Vagina (tissue), 2 donors: ENCODE results near the gene MED7.

Source experiments
- POLR2A ChIP-seq, 2 donors: fragments of 450-650 bp; IDR thresholded peaks; one replicate each; pipeline ENCODE4 v1.6.1; 2017; ENCODE audit warnings: antibody characterized with exemption in 2 of 2, mild to moderate bottlenecking in 2 of 2, moderate library complexity in 2 of 2
- POLR2AphosphoS5 ChIP-seq, 2 donors: sonication (generic); formaldehyde crosslinking; IDR thresholded peaks; one replicate each; pipeline ENCODE4 v1.9.0; 2017; ENCODE audit warnings: antibody characterized with exemption in 2 of 2, mild to moderate bottlenecking in 2 of 2, low read depth in 1 of 2; ENCODE audit not compliant: insufficient read depth in 1 of 2
- TF ChIP-seq, protein P1 (sequence below), 3 experiments: fragments of 450-650 bp in 2 of 3; fragments of 200-600 bp in 1 of 3; sonication (generic) in 1 of 3; IDR thresholded peaks; one replicate each; pipeline ENCODE4 v1.5.1; 2017 to 2019; ENCODE audit warnings: antibody characterized with exemption in 3 of 3, mild to moderate bottlenecking in 2 of 3, moderate library complexity in 2 of 3

DNA sequence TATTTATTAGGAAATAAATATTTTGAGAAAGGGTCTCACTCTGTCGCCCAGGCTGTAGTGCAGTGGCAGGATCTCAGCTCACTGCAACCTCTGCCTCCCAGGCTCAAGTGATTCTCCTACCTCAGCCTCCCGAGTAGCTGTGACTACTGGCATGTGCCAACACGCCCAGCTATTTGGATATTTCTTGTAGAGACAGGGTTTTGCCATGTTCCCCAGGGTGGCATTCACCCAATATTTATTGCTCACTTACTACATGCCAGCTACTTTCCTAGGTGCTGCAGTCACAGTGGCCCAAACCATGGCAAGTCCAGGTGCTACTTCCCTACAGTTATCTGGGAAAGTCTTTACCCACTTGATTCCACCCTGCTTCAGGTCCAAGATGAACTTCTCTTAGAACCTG is 8.3 kb upstream of the MED7 start:
- no peak for TF ChIP-seq POLR2A (IDR thresholded peaks at IDR 0.05)
- TF ChIP-seq, protein P1, sequence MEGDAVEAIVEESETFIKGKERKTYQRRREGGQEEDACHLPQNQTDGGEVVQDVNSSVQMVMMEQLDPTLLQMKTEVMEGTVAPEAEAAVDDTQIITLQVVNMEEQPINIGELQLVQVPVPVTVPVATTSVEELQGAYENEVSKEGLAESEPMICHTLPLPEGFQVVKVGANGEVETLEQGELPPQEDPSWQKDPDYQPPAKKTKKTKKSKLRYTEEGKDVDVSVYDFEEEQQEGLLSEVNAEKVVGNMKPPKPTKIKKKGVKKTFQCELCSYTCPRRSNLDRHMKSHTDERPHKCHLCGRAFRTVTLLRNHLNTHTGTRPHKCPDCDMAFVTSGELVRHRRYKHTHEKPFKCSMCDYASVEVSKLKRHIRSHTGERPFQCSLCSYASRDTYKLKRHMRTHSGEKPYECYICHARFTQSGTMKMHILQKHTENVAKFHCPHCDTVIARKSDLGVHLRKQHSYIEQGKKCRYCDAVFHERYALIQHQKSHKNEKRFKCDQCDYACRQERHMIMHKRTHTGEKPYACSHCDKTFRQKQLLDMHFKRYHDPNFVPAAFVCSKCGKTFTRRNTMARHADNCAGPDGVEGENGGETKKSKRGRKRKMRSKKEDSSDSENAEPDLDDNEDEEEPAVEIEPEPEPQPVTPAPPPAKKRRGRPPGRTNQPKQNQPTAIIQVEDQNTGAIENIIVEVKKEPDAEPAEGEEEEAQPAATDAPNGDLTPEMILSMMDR (IDR thresholded peaks at IDR 0.05) = no peak
- TF ChIP-seq POLR2AphosphoS5 (IDR thresholded peaks at IDR 0.05; ENCODE audit: insufficient read depth in 1 of 2, low read depth in 1 of 2) = no peak
